Breast epithelium (tissue), 4 donors: Measurements from ENCODE around the gene CHURC1. TPM values are rescaled to one million over a fixed set of nuclear protein-coding genes. Genes with fewer than 3 reads are reported as not detected.
A peak's percentile ranks its signal among the peaks of the same experiment; 100 is the strongest.

Experiments used
- DNase-seq, 2 donors: peaks; one replicate each; pipeline ENCODE4 v3.0.0-alpha.2; 2019; ENCODE audit warnings: low spot score in 2 of 2
- H3K27ac ChIP-seq, 2 donors: fragments of 200-600 bp; sonication (generic) in 1 of 2; one replicate each; pipeline ENCODE4 v1.5.1; 2016 to 2019; ENCODE audit warnings: mild to moderate bottlenecking in 1 of 2
- H3K27me3 ChIP-seq, 2 donors: fragments of 200-600 bp; sonication (generic) in 1 of 2; one replicate each; pipeline versions ENCODE4 v1.5.1 to v1.6.0; 2017 to 2019; ENCODE audit warnings: control low read depth in 1 of 2, mild to moderate bottlenecking in 1 of 2
- H3K36me3 ChIP-seq: fragments of 200-600 bp; one replicate; pipeline ENCODE4 v1.5.1; 2019
- H3K4me1 ChIP-seq, 2 donors: fragments of 200-600 bp; sonication (generic); one replicate each; pipeline ENCODE4 v1.5.1; 2016 to 2019; ENCODE audit warnings: control low read depth in 1 of 2
- H3K4me3 ChIP-seq, 3 donors: fragments of 200-600 bp; sonication (generic); 1 replicate in 2 of 3; 2 replicates in 1 of 3; pipeline ENCODE4 v1.5.1; 2016 to 2019; ENCODE audit warnings: mild to moderate bottlenecking in 3 of 3, moderate library complexity in 2 of 3
- H3K9me3 ChIP-seq, 2 donors: fragments of 200-600 bp; sonication (generic) in 1 of 2; one replicate each; pipeline ENCODE4 v1.5.1; 2016 to 2019; ENCODE audit warnings: control low read depth in 1 of 2
- POLR2A ChIP-seq: fragments of 450-650 bp; IDR thresholded peaks from one replicate; pipeline ENCODE4 v1.6.1; 2016; ENCODE audit warnings: antibody characterized with exemption, mild to moderate bottlenecking, moderate library complexity
- POLR2AphosphoS5 ChIP-seq, 3 donors: sonication (generic); formaldehyde crosslinking; IDR thresholded peaks; one replicate each; pipeline ENCODE4 v1.6.1; 2017; ENCODE audit warnings: antibody characterized with exemption in 3 of 3
- intact Hi-C: fragments of 100-400 bp; cut with DNase I; formaldehyde crosslinking; loops from one replicate; pipeline ENCODE4 v1.15.1; 2023; ENCODE audit warnings: low total_unique reads
- total RNA-seq, 3 donors: library from RNA; depleted of rRNA; stranded (reverse); fragments of >200 nt; gene quantifications; one replicate each; pipeline ENCODE4 v1.1.0, GENCODE V29; 2016
- TF ChIP-seq, protein P1 (sequence below), 3 donors: fragments of 450-650 bp; IDR thresholded peaks; one replicate each; pipeline ENCODE4 v1.5.1; 2016 to 2017; ENCODE audit warnings: antibody characterized with exemption in 3 of 3, mild to moderate bottlenecking in 3 of 3, moderate library complexity in 3 of 3

Gene CHURC1
- total RNA-seq, 3 donors from 2014 or later: 85.6 to 122 (median 102) TPM

DNA sequence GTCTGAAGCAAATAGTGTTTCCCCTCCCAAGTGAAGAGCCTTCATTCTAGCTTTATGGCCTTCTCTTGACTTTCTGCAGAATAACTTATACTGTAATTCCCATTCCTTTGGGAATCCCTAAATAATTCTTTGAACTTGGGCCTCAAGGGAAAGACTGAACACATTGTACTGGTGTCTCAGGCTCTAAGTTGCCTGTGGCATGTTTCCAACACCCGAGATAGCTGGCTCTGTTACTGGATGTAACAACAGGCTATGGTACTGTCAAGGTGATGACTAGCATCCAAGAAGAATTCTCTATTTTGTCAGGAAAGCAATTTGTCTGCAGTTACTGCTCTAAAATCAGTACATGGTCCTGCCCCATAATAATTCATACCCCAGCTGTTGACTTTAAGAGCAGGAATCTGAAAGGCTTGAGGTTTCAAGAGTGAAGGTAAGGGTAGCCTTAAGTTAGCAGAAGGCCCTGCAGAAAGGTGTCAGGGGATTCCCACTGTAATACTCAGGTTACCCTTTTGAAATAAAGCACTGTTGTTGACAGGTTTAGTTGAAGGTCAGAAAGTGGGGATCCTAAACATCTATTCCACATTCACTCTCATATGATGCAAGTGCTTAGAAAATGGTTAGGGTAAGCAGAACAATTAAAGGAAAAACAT lies 23.0 kb downstream of the CHURC1 start:
- H3K4me3 ChIP-seq: no peak overlapping the region
- TF ChIP-seq POLR2AphosphoS5 (IDR thresholded peaks at IDR 0.05) (no peak), POLR2A (no peak)
- TF ChIP-seq, protein P1, sequence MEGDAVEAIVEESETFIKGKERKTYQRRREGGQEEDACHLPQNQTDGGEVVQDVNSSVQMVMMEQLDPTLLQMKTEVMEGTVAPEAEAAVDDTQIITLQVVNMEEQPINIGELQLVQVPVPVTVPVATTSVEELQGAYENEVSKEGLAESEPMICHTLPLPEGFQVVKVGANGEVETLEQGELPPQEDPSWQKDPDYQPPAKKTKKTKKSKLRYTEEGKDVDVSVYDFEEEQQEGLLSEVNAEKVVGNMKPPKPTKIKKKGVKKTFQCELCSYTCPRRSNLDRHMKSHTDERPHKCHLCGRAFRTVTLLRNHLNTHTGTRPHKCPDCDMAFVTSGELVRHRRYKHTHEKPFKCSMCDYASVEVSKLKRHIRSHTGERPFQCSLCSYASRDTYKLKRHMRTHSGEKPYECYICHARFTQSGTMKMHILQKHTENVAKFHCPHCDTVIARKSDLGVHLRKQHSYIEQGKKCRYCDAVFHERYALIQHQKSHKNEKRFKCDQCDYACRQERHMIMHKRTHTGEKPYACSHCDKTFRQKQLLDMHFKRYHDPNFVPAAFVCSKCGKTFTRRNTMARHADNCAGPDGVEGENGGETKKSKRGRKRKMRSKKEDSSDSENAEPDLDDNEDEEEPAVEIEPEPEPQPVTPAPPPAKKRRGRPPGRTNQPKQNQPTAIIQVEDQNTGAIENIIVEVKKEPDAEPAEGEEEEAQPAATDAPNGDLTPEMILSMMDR (IDR thresholded peaks at IDR 0.05): no peak
- no peaks in the 10 kb centered on the region for H3K4me1 ChIP-seq
- H3K36me3 ChIP-seq: no peaks in the 10 kb centered on the region
- no peak for DNase-seq
- H3K27ac ChIP-seq: no peak overlapping the region
- no peaks in the 10 kb centered on the region for H3K27me3 ChIP-seq
- intact Hi-C loops: no loop called here
- no peaks in the 10 kb centered on the region for H3K9me3 ChIP-seq

DNA sequence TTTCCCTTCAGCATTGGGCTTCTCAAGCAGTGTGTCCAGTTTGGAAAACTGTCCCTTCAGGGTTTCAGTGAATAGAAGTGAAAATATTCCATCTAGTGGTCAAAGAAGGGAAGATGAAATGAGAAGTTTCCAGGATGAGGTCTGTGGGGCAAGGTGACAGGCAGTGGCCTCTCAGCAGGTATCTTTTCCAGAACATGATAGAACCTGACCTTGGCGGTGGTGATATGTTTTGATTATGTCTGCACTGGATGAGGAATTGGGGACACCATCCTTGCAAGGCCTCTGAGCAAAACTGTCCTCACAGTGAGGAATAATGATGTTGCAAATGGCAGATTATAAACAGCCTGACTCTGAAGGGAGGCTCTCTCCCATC lies 23.6 kb downstream of the CHURC1 start:
- TF ChIP-seq POLR2A: no peak
- TF ChIP-seq, protein P1 (IDR thresholded peaks at IDR 0.05): peak in 1 of 3 donors; percentile 22
- no peak for TF ChIP-seq POLR2AphosphoS5 (IDR thresholded peaks at IDR 0.05)
- Histone ChIP-seq H3K4me3 (no peak overlapping the region), H3K9me3 (no peaks in the 10 kb centered on the region), H3K27me3 (no peaks in the 10 kb centered on the region), H3K36me3 (no peaks in the 10 kb centered on the region), H3K4me1 (no peaks in the 10 kb centered on the region), H3K27ac (no peak overlapping the region)
- no peak for DNase-seq
- intact Hi-C loops: no loop called here

DNA sequence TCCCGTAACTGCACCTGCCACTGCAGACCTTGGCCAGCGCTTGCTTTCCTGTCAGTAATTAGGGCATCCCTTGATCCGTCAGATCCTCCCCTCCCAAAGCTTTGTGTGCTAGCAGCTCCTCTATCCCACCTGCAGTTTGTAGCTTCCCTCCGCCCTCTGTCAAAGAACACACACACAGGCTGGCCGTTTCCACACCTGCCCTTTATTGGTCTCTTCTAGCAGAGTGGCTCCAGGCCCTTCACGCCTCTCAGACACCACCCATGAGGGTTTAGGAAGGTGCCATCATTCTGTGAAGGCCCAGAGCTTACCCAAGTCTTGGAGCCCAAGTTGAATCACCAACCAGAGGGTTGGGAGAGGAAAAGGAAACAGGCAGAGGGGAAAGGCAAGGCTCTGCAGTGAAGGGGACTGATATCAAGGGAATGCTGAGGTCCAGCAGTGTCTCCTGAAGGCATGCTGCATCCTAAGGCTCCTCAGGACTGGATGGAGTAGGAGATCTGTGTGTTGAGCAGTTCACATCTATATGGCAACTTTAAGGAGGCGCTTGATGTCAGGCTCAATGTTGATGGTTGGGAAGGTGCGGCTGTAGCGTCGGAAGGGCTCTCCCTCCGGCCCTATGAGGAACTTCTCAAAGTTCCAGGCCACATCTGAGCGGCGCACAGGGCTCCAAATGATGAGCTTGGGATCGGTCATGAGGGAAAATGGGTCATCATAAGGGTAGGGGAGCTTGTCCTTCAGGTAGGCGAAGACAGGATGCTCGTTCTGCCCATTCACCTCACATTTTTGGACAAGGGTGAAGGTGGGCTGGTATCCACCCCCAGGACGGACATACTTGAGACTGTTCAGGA lies 24.9 kb downstream of the CHURC1 start:
- TF ChIP-seq, protein P1 (IDR thresholded peaks at IDR 0.05): no peak
- TF ChIP-seq POLR2A (no peak), POLR2AphosphoS5 (IDR thresholded peaks at IDR 0.05) (no peak)
- Histone ChIP-seq H3K36me3 (no peaks in the 10 kb centered on the region), H3K9me3 (no peaks in the 10 kb centered on the region), H3K4me1 (no peaks in the 10 kb centered on the region), H3K4me3 (no peak overlapping the region), H3K27ac (no peak overlapping the region), H3K27me3 (no peaks in the 10 kb centered on the region)
- intact Hi-C loops: loop anchor here (1.0 kb wide), 1 partner anchor 8 kb away; no protein-coding TSS in a partner anchor
- DNase-seq: no peak

DNA sequence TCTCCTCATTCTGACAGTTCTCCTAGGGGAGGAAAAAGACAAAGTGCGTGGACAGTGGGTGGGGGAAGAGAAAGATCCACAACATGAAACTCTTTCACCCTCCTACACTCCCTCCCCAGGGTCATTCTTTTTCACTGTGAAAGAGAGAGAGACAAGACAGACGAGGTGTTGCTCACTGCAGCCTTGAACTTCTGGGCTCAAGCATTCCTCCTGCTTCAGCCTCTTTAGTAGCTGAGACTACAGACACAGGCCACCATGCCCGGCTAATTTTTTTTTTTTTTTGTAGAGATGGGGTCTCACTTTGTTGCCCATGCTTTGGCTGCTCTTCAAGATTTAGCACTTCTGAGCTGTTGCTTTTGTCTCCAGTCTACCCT lies 25.5 kb downstream of the CHURC1 start:
- H3K4me3 ChIP-seq: no peak overlapping the region
- TF ChIP-seq POLR2AphosphoS5 (IDR thresholded peaks at IDR 0.05) (no peak), POLR2A (no peak)
- TF ChIP-seq, protein P1 (IDR thresholded peaks at IDR 0.05): no peak
- intact Hi-C loops: loop anchor here (1.0 kb wide), 1 partner anchor 9 kb away; no protein-coding TSS in a partner anchor
- H3K27ac ChIP-seq: no peak overlapping the region
- DNase-seq: no peak
- no peaks in the 10 kb centered on the region for H3K36me3 ChIP-seq
- H3K4me1 ChIP-seq: no peaks in the 10 kb centered on the region
- H3K27me3 ChIP-seq: no peaks in the 10 kb centered on the region
- H3K9me3 ChIP-seq: no peaks in the 10 kb centered on the region

DNA sequence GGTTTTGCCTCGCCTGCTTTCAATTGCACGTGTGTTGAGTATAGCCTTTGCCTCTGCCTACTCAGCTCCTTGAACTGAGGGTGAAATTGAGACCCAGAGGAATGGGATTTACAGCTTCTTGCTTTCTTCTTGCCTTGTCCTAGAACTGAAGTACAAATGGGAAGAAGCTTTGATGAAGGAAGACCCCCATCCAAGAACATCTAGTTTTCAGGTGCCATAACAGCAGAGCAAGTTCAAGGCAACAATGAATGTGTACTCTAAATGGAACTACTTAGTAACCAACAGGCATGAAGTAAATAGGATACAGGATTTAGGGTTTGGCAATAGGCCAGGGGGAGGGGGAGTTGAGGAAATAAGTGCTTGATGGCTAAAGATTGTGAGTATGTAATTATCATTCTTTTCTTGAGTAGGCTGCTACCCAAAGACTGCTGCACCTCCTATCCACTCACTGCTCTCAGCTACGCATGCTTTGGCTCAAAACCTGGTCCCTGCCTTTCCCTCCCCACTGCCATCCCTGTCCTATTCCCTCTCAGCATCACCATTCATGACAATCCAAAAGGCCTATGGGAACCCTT lies 26.2 kb downstream of the CHURC1 start:
- no peak overlapping the region for H3K4me3 ChIP-seq
- no peak for DNase-seq
- TF ChIP-seq, protein P1 (IDR thresholded peaks at IDR 0.05): no peak
- TF ChIP-seq POLR2A (no peak), POLR2AphosphoS5 (IDR thresholded peaks at IDR 0.05) (no peak)
- no peaks in the 10 kb centered on the region for H3K36me3 ChIP-seq
- no peaks in the 10 kb centered on the region for H3K4me1 ChIP-seq
- H3K27ac ChIP-seq: no peak overlapping the region
- intact Hi-C loops: no loop called here
- no peaks in the 10 kb centered on the region for H3K9me3 ChIP-seq
- H3K27me3 ChIP-seq: no peaks in the 10 kb centered on the region
